ENCODE data around the gene SUCLG2. TPM values are rescaled to one million over a fixed set of nuclear protein-coding genes. Genes with fewer than 3 reads are reported as not detected.

Gene SUCLG2
- total RNA-seq, 1 donor from 2014 or later: 63.6 TPM

GRCh38 chr3:67474311-67474710 lies 180.1 kb downstream of the SUCLG2 start:
- no peaks in the 10 kb centered on the region for H3K36me3 ChIP-seq
- no peaks in the 10 kb centered on the region for H4K20me1 ChIP-seq (ENCODE audit: low read depth)
- no peaks in the 10 kb centered on the region for H3K79me2 ChIP-seq (ENCODE audit: low read depth)
- TF ChIP-seq EZH2phosphoT487 (IDR thresholded peaks at IDR 0.05) (no peak), CTCF (IDR thresholded peaks at IDR 0.05) (no peak), EZH2 (IDR thresholded peaks at IDR 0.05) (no peak)
- no peaks in the 10 kb centered on the region for H3K4me1 ChIP-seq
- Mint-ChIP-seq H3K4me3 (no peak overlapping the region), H3K27ac (no peak overlapping the region), H3K9me3 (peaks cover 4% of the 10 kb centered on the region), H3K36me3 (peaks cover 6% of the 10 kb centered on the region), H3K4me1 (no peaks in the 10 kb centered on the region), H3K27me3 (ENCODE audit: insufficient read depth, low read depth) (peaks cover 2% of the 10 kb centered on the region)
- no peak overlapping the region for H3K4me3 ChIP-seq
- H3K4me2 ChIP-seq: no peak overlapping the region
- H3K27ac ChIP-seq: no peak overlapping the region
- H3K27me3 ChIP-seq: no peaks in the 10 kb centered on the region
- H2AFZ ChIP-seq (replicated peaks): no peak overlapping the region
- DNase-seq (ENCODE audit: low spot score): no peak
- H3K9ac ChIP-seq: no peak overlapping the region
- no peaks in the 10 kb centered on the region for H3K9me3 ChIP-seq (ENCODE audit: low read depth)
- H3F3A ChIP-seq (ENCODE audit: low read depth): no peaks in the 10 kb centered on the region

GRCh38 chr3:67472674-67473201 lies 181.7 kb downstream of the SUCLG2 start:
- no peaks in the 10 kb centered on the region for H3K79me2 ChIP-seq (ENCODE audit: low read depth)
- no peaks in the 10 kb centered on the region for H3K27me3 ChIP-seq
- Mint-ChIP-seq H3K4me1 (peaks cover 5% of the 10 kb centered on the region), H3K9me3 (peaks cover 4% of the 10 kb centered on the region), H3K27me3 (ENCODE audit: insufficient read depth, low read depth) (peaks cover 2% of the 10 kb centered on the region), H3K27ac (no peak overlapping the region), H3K4me3 (no peak overlapping the region), H3K36me3 (peaks cover 4% of the 10 kb centered on the region)
- TF ChIP-seq CTCF (IDR thresholded peaks at IDR 0.05): no peak
- no peak for TF ChIP-seq EZH2phosphoT487 (IDR thresholded peaks at IDR 0.05)
- no peak for TF ChIP-seq EZH2 (IDR thresholded peaks at IDR 0.05)
- no peak overlapping the region for H3K4me2 ChIP-seq
- H3K27ac ChIP-seq: no peak overlapping the region
- no peak overlapping the region for H3K4me3 ChIP-seq
- H3K9ac ChIP-seq: no peak overlapping the region
- no peak for DNase-seq (ENCODE audit: low spot score)
- H3K9me3 ChIP-seq (ENCODE audit: low read depth): no peaks in the 10 kb centered on the region
- H3K4me1 ChIP-seq: no peaks in the 10 kb centered on the region
- no peak overlapping the region for H2AFZ ChIP-seq (replicated peaks)
- no peaks in the 10 kb centered on the region for H4K20me1 ChIP-seq (ENCODE audit: low read depth)
- no peaks in the 10 kb centered on the region for H3K36me3 ChIP-seq
- no peaks in the 10 kb centered on the region for H3F3A ChIP-seq (ENCODE audit: low read depth)

GRCh38 chr3:67470207-67470606 lies 184.2 kb downstream of the SUCLG2 start:
- Mint-ChIP-seq H3K27me3 (ENCODE audit: insufficient read depth, low read depth) (peaks cover 2% of the 10 kb centered on the region), H3K27ac (no peak overlapping the region), H3K36me3 (peaks cover under 1% of the 10 kb centered on the region), H3K9me3 (no peaks in the 10 kb centered on the region), H3K4me3 (no peak overlapping the region), H3K4me1 (peaks cover 5% of the 10 kb centered on the region)
- no peak overlapping the region for H3K27ac ChIP-seq
- H3K9me3 ChIP-seq (ENCODE audit: low read depth): no peaks in the 10 kb centered on the region
- no peaks in the 10 kb centered on the region for H3K27me3 ChIP-seq
- no peaks in the 10 kb centered on the region for H3K36me3 ChIP-seq
- DNase-seq (ENCODE audit: low spot score): no peak
- H3K9ac ChIP-seq: no peak overlapping the region
- no peaks in the 10 kb centered on the region for H3F3A ChIP-seq (ENCODE audit: low read depth)
- no peaks in the 10 kb centered on the region for H3K79me2 ChIP-seq (ENCODE audit: low read depth)
- H4K20me1 ChIP-seq (ENCODE audit: low read depth): no peaks in the 10 kb centered on the region
- H3K4me3 ChIP-seq: no peak overlapping the region
- TF ChIP-seq CTCF (IDR thresholded peaks at IDR 0.05) (no peak), EZH2 (IDR thresholded peaks at IDR 0.05) (no peak), EZH2phosphoT487 (IDR thresholded peaks at IDR 0.05) (no peak)
- peaks cover 2% of the 10 kb centered on the region for H3K4me1 ChIP-seq
- H3K4me2 ChIP-seq: no peak overlapping the region
- no peak overlapping the region for H2AFZ ChIP-seq (replicated peaks)
